GM19397 (cell line): ENCODE data around the gene HES4.

ENCODE experiments used
- ATAC-seq: cut with Tn5 transposase; IDR thresholded peaks from one replicate; pipeline ENCODE4 v1.9.1; 2021; ENCODE audit warnings: mild to moderate bottlenecking, moderate library complexity; ENCODE audit not compliant: unreplicated experiment

HES4 gene

DNA sequence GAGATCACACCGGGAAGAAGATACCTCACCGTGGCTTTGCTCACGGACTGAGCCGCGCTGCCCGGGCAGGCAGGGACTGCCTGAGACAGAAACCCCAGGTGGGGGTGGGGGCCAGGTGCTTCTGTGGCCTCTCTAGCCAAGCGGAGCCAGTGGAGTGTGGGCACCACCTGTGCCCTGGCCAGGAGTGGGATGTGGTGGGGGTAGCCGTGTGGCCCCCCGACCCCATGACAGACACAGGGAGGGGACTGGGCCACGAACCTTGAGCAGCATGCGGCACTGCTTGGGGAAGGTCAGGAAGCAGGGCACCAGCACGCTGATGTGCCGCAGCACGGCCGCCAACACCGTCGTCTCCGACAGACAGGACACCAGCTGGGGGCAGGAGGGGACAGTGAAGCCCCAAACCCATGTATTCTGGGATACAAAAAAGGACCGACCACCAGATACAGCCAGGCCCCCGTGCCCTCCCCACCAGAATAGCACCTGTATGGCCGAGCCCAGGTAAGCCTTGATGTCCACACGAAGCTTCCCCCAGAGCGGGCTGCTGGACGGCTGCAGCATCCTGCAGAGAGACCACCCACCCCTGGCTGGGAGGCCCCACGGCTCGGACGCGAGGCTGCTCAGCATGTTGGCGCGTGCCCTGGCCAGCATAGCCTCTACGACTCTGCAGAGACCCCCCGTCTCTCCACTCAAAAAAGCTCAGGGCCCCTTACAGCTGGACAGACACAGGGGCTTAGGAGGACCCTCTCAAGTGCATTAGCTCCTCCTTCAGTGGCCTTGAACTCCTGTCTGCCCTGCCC lies 46.2 kb downstream of the HES4 start:
- no peak for ATAC-seq

- ATAC-seq = no peak
Observed at GRCh38 chr1:952603-953002, 47.3 kb downstream of the HES4 start.

DNA sequence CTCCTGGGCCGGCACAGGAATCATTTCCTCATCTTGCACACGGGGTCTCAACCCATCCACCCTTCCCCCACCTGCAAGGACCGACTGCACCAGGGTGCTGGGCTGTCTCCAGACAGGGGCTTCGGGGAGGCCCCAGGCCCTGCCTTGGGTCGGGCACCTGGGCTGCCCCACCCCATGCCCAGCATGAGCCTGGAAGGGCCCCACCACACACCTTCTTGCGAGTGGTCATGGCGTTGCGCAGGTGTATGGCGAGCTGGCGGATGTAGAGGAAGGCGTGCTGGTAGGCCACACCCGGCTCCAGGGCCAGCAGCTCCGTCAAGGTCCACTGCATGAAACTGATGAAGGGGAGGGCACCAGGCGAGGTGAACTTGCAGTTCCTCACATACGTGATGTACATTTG lies 47.7 kb downstream of the HES4 start:
- no peak for ATAC-seq

- ATAC-seq = no peak
Observed at GRCh38 chr1:951364-951763, 48.5 kb downstream of the HES4 start.

- ATAC-seq = no peak
Observed at GRCh38 chr1:950881-951280, 49.0 kb downstream of the HES4 start.

DNA sequence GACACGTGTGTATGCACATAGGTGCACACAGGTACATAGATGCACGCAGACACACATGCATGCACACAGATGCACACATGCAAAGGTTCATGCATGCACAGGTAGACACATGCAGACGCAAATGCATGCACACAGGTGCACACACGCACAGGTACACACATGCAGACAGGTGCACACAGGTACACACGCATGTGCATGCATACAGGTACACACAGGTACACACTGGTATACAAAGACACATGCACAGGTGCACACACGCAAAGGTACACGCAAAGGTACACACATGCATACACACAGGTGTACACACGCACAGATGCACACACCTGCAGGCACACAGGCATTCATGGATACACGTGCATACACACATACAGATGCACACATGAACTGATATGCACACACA lies 49.6 kb downstream of the HES4 start:
- no peak for ATAC-seq
